Sigmoid colon (tissue), 4 donors: ENCODE data around the gene CDNF.

ENCODE experiments used
- EP300 ChIP-seq, 4 donors: sonication (generic); formaldehyde crosslinking; IDR thresholded peaks; one replicate each; pipeline ENCODE4 v1.6.1; 2017; ENCODE audit warnings: antibody characterized with exemption in 4 of 4
- POLR2A ChIP-seq, 2 donors: fragments of 450-650 bp; IDR thresholded peaks; one replicate each; pipeline ENCODE4 v1.6.1; 2016; ENCODE audit warnings: antibody characterized with exemption in 2 of 2, mild to moderate bottlenecking in 2 of 2, moderate library complexity in 2 of 2
- POLR2AphosphoS5 ChIP-seq, 4 donors: sonication (generic); formaldehyde crosslinking; IDR thresholded peaks; one replicate each; pipeline ENCODE4 v1.6.1; 2017; ENCODE audit warnings: antibody characterized with exemption in 4 of 4
- TF ChIP-seq, protein P1 (sequence below), 4 experiments: fragments of 450-650 bp in 3 of 4; fragments of 200-600 bp in 1 of 4; IDR thresholded peaks; one replicate each; pipeline ENCODE4 v1.5.1; 2016 to 2019; ENCODE audit warnings: antibody characterized with exemption in 4 of 4, mild to moderate bottlenecking in 3 of 4, moderate library complexity in 2 of 4

DNA sequence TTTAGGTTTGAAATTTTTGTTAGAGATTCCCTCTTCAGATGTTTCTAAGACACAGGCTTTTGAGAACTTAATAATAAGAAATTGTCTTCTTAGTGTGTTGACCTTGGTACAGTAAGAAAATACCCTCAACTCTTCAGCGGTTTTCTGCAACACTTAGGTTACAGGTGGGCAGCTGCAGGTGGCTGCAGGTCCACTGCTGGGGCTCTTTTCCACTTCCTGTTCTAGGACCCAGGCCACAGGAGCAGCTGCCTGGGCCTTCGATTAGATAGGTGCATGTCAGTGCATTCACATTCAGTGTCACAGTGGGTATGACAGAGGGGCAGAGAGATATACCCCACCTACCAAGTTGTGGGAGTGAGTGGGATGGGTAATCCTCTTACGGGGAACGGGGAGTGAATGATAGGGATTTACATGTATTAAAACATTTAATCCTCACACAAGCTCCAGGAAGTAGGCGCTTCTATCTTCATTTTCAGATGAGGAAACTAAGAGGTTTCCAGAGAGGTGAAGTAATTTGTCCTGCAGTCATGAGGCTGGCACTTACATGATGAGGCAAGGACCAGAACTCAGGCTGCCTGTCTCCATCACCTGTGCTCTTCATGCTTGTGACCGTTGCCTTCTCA, 20.6 kb upstream of the CDNF start:
- TF ChIP-seq, protein P1, sequence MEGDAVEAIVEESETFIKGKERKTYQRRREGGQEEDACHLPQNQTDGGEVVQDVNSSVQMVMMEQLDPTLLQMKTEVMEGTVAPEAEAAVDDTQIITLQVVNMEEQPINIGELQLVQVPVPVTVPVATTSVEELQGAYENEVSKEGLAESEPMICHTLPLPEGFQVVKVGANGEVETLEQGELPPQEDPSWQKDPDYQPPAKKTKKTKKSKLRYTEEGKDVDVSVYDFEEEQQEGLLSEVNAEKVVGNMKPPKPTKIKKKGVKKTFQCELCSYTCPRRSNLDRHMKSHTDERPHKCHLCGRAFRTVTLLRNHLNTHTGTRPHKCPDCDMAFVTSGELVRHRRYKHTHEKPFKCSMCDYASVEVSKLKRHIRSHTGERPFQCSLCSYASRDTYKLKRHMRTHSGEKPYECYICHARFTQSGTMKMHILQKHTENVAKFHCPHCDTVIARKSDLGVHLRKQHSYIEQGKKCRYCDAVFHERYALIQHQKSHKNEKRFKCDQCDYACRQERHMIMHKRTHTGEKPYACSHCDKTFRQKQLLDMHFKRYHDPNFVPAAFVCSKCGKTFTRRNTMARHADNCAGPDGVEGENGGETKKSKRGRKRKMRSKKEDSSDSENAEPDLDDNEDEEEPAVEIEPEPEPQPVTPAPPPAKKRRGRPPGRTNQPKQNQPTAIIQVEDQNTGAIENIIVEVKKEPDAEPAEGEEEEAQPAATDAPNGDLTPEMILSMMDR (IDR thresholded peaks at IDR 0.05), result no peak
- TF ChIP-seq EP300 (IDR thresholded peaks at IDR 0.05), result no peak
- TF ChIP-seq POLR2AphosphoS5 (IDR thresholded peaks at IDR 0.05), result no peak
- TF ChIP-seq POLR2A (IDR thresholded peaks at IDR 0.05), result no peak
